Measurements from ENCODE around the gene XRCC4. TPM values are rescaled to one million over a fixed set of nuclear protein-coding genes. Genes with fewer than 3 reads are reported as not detected.

XRCC4 gene
- total and polyA plus RNA-seq, 2 of the 13 experiments (the other 11 are each of a cell fraction or from before 2014, with no cell fraction given) = 2.8 to 12.6 TPM

- TF ChIP-seq AKNA (CRISPR knock-in tag; IDR thresholded peaks at IDR 0.05; ENCODE audit: borderline replicate concordance) = no peak
- no peak for TF ChIP-seq ELF1 (CRISPR knock-in tag; IDR thresholded peaks at IDR 0.05)
- TF ChIP-seq NFKB2 (CRISPR knock-in tag; IDR thresholded peaks at IDR 0.05; ENCODE audit: borderline replicate concordance) = no peak
- no peak for TF ChIP-seq IKZF4 (CRISPR knock-in tag; IDR thresholded peaks at IDR 0.05; ENCODE audit: borderline replicate concordance, low read depth, not compliant biosample characterization)
- TF ChIP-seq MAZ (IDR thresholded peaks at IDR 0.05; ENCODE audit: borderline replicate concordance, low read depth, low read length) = no peak
- TF ChIP-seq MAZ (CRISPR knock-in tag; IDR thresholded peaks at IDR 0.05; ENCODE audit: low read depth) = no peak
- TF ChIP-seq ZBTB2 (CRISPR knock-in tag; IDR thresholded peaks at IDR 0.05; ENCODE audit: low read depth) = no peak
- no peak for TF ChIP-seq GTF2F1 (IDR thresholded peaks at IDR 0.05; ENCODE audit: low read length)
- no peak for TF ChIP-seq ZNF530 (CRISPR knock-in tag; IDR thresholded peaks at IDR 0.05; ENCODE audit: low read depth)
- TF ChIP-seq ZNF546 (CRISPR knock-in tag; conservative IDR thresholded peaks at IDR 0.05) = no peak
- no peak for TF ChIP-seq ZKSCAN5 (CRISPR knock-in tag; IDR thresholded peaks at IDR 0.05)
- TF ChIP-seq SRY (CRISPR knock-in tag; IDR thresholded peaks at IDR 0.05) = no peak
- 0 out of 2 replicates have a peak, but pooled peaks have one; percentile 42 for TF ChIP-seq ZNF780A (CRISPR knock-in tag; IDR thresholded peaks at IDR 0.05)
- no peak for TF ChIP-seq AGO1 (IDR thresholded peaks at IDR 0.05; ENCODE audit: low read depth, low read length, poor library complexity, severe bottlenecking)
- no peak for TF ChIP-seq PRMT3 (CRISPR knock-in tag; IDR thresholded peaks at IDR 0.05; ENCODE audit: borderline replicate concordance, low read depth)
- no peak for TF ChIP-seq ZFY (CRISPR knock-in tag; IDR thresholded peaks at IDR 0.05)
- TF ChIP-seq GABPB1 (CRISPR knock-in tag; IDR thresholded peaks at IDR 0.05) = 0 out of 2 replicates have a peak, but pooled peaks have one; percentile 15
- no peak for TF ChIP-seq PRPF4 (IDR thresholded peaks at IDR 0.05; ENCODE audit: low read depth, low read length, poor library complexity, severe bottlenecking)
- TF ChIP-seq, protein P1, sequence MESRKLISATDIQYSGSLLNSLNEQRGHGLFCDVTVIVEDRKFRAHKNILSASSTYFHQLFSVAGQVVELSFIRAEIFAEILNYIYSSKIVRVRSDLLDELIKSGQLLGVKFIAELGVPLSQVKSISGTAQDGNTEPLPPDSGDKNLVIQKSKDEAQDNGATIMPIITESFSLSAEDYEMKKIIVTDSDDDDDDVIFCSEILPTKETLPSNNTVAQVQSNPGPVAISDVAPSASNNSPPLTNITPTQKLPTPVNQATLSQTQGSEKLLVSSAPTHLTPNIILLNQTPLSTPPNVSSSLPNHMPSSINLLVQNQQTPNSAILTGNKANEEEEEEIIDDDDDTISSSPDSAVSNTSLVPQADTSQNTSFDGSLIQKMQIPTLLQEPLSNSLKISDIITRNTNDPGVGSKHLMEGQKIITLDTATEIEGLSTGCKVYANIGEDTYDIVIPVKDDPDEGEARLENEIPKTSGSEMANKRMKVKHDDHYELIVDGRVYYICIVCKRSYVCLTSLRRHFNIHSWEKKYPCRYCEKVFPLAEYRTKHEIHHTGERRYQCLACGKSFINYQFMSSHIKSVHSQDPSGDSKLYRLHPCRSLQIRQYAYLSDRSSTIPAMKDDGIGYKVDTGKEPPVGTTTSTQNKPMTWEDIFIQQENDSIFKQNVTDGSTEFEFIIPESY (CRISPR knock-in tag; IDR thresholded peaks at IDR 0.05) = no peak
- TF ChIP-seq ZNF878 (CRISPR knock-in tag; IDR thresholded peaks at IDR 0.05) = peak; percentile 87; the same call in 1 of the 2 replicates
- TF ChIP-seq XBP1 (CRISPR knock-in tag; IDR thresholded peaks at IDR 0.05) = no peak
- TF ChIP-seq, protein P2, sequence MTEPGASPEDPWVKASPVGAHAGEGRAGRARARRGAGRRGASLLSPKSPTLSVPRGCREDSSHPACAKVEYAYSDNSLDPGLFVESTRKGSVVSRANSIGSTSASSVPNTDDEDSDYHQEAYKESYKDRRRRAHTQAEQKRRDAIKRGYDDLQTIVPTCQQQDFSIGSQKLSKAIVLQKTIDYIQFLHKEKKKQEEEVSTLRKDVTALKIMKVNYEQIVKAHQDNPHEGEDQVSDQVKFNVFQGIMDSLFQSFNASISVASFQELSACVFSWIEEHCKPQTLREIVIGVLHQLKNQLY (CRISPR knock-in tag; IDR thresholded peaks at IDR 0.05) = peak; percentile 65; the same call in 1 of the 2 replicates
These were observed 47.2 kb downstream of the XRCC4 start (continued) for GRCh38 chr5:83124593-83124992.
